HL-60/S4 (cell line): ENCODE results near the gene UTY.

ENCODE experiments used
- in situ Hi-C: fragments of 300-500 bp; cut with MboI; formaldehyde crosslinking; loops from 2 replicates; pipeline ENCODE4 v1.14.3; 2022; ENCODE audit warnings: low sequenced_read_pairs

Gene UTY

GRCh38 chrY:13479828-13480227, at the start of gene UTY:
TSS of gene UTY (minus strand) at chrY:13480033. CDS start at chrY:13479665, 368 bp downstream.
- in situ Hi-C loops = no loop called here

GRCh38 chrY:13520474-13520873, 40.6 kb upstream of the UTY start:
- in situ Hi-C loops = no loop called here

- in situ Hi-C loops = no loop called here
Measured at GRCh38 chrY:13501215-13501614, 21.4 kb upstream of the UTY start.

GRCh38 chrY:13493737-13494136, 13.9 kb upstream of the UTY start:
- in situ Hi-C loops = no loop called here

- in situ Hi-C loops = no loop called here
Measured at GRCh38 chrY:13492408-13492807, 12.6 kb upstream of the UTY start.

- in situ Hi-C loops = no loop called here
Measured at GRCh38 chrY:13488738-13489137, 8.9 kb upstream of the UTY start.

GRCh38 chrY:13479121-13479711, 617 bp downstream of the UTY start:
- in situ Hi-C loops = no loop called here

- in situ Hi-C loops = no loop called here
Measured at GRCh38 chrY:13478126-13478785, 1.6 kb downstream of the UTY start.

- in situ Hi-C loops = no loop called here
Measured at GRCh38 chrY:13474997-13475396, 4.8 kb downstream of the UTY start.

- in situ Hi-C loops = no loop called here
Measured at GRCh38 chrY:13451572-13451971, 28.3 kb downstream of the UTY start.

GRCh38 chrY:13450596-13451130, 29.2 kb downstream of the UTY start:
- in situ Hi-C loops = no loop called here

GRCh38 chrY:13445566-13445965, 34.3 kb downstream of the UTY start:
- in situ Hi-C loops = no loop called here

GRCh38 chrY:13443146-13443545, 36.7 kb downstream of the UTY start:
- in situ Hi-C loops = no loop called here

- in situ Hi-C loops = no loop called here
Measured at GRCh38 chrY:13440811-13441210, 39.0 kb downstream of the UTY start.

- in situ Hi-C loops = no loop called here
Measured at GRCh38 chrY:13435968-13436937, 43.6 kb downstream of the UTY start.

- in situ Hi-C loops = no loop called here
Measured at GRCh38 chrY:13435206-13435967, 44.4 kb downstream of the UTY start.

GRCh38 chrY:13432293-13433025, 47.4 kb downstream of the UTY start:
- in situ Hi-C loops = no loop called here

GRCh38 chrY:13429551-13429950, 50.3 kb downstream of the UTY start:
- in situ Hi-C loops = no loop called here

- in situ Hi-C loops = no loop called here
Measured at GRCh38 chrY:13423281-13423732, 56.5 kb downstream of the UTY start.
